ENCODE results near the gene MAGI2.

The MAGI2 gene

GRCh38 chr7:78168865-78169264 lies 1284.6 kb downstream of the MAGI2 start:
- no peak for DNase-seq (ENCODE audit: low read depth in 4 of 4, low spot score in 1 of 4)

DNA sequence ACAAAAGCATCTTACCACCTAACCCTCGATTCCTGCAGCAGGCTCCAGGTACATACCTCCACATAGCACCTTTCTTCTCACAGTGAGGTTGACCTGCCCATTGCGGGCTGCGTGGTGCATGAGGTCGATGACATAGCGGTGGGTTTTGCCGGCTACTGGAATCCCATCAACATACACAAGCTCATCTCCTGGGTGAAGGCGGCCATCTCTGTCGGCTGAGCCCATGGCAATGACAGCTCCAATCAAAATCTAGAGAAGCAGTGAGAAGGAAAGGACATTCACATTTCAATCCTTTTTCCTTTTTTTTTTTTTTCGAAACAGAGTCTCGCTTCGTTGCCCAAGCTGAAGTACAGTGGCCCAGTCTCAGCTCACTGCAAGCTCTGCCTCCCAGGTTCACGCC lies 1285.6 kb downstream of the MAGI2 start:
- DNase-seq (ENCODE audit: low read depth in 4 of 4, low spot score in 1 of 4): no peak

- DNase-seq (ENCODE audit: low read depth in 4 of 4, low spot score in 1 of 4): no peak
Observed at GRCh38 chr7:78165854-78166253, 1287.6 kb downstream of the MAGI2 start.

- DNase-seq (ENCODE audit: low read depth in 4 of 4, low spot score in 1 of 4): no peak
Observed at GRCh38 chr7:78165454-78165853, 1288.0 kb downstream of the MAGI2 start.

DNA sequence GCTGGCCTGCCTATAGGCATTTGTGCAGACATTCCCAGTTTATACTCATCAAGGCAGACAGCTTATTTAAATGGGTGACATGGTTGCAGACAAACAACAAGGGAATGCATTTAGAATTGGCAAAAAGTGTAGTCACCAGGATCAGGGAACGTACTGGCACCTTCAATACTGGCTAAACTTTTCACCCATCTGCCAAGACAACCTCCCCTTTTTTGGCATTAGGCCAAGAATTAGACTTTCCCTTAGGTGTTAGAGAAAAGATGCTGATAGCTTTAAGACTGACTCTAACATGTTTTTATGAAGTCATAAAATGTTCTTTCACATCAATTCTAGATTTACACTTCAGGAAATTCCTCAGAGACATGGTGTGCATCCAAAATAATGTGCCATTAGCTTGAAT lies 1289.0 kb downstream of the MAGI2 start:
- no peak for DNase-seq (ENCODE audit: low read depth in 4 of 4, low spot score in 1 of 4)

DNA sequence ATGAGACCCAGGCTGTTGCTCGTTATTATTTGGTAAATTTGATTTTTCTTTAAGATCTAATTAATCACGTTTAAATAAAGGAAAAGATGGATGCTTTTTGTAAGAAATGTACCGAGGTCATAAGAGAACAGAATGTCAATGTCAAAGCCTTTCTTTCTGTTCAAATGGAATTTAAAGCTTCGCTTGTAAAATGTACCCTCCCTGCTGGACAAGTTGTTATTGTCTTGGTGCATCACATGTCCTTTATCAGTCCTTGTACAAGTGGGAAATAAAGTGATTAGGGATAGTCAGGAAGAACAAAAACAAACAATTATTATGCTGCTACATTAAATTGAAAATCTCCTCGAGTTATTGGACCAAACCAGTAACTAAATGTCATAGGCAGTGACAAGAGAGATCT lies 1291.7 kb downstream of the MAGI2 start:
- DNase-seq (ENCODE audit: low read depth in 4 of 4, low spot score in 1 of 4): no peak

GRCh38 chr7:78159545-78159944 lies 1293.9 kb downstream of the MAGI2 start:
- DNase-seq (ENCODE audit: low read depth in 4 of 4, low spot score in 1 of 4): no peak

- DNase-seq (ENCODE audit: low read depth in 4 of 4, low spot score in 1 of 4): no peak
Observed at GRCh38 chr7:78153285-78153684, 1300.2 kb downstream of the MAGI2 start.

DNA sequence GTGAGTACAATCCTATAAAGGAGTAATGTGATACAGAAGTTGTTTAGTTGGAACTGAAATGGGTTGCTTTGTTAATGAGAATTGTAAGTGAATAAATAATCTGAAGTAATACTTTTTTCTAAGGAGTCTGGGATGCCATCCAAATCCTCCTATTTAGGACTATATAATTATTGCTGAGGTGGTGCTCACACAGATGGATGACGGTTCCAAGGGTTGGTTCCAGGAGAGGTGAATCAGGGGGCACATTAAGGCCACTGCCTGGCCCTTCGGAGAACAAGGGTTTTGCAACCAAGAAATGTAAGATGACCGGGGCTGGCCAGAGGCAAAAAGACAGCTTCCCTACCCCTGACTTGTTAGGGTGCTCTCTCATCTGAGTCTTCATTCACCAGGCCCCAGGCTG lies 1302.2 kb downstream of the MAGI2 start:
- DNase-seq (ENCODE audit: low read depth in 4 of 4, low spot score in 1 of 4): no peak

GRCh38 chr7:78149787-78150186 lies 1303.7 kb downstream of the MAGI2 start:
- DNase-seq (ENCODE audit: low read depth in 4 of 4, low spot score in 1 of 4): no peak

- DNase-seq (ENCODE audit: low read depth in 4 of 4, low spot score in 1 of 4): no peak
Observed at GRCh38 chr7:78148166-78148894, 1305.1 kb downstream of the MAGI2 start.

DNA sequence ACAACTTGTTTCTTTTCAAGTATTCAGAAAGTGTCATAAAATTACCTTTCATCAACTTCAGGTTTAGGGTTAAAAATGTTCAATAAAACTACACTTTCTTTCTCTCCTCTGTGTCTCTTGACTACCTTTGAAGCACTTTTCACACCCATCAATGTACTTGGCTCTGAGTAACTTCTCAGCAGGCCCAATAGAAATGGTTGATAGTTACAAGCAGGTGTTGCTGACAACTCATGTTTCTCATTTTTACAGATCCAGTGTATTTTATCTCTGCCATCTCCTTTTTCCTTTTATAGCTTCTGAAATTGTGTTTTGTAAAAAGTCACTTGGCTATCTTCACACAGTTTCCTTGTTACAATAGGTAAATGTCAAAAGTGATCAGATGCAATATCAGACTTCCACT lies 1306.9 kb downstream of the MAGI2 start:
- DNase-seq (ENCODE audit: low read depth in 4 of 4, low spot score in 1 of 4): no peak

GRCh38 chr7:78143661-78144060 lies 1309.8 kb downstream of the MAGI2 start:
- DNase-seq (ENCODE audit: low read depth in 4 of 4, low spot score in 1 of 4): no peak

DNA sequence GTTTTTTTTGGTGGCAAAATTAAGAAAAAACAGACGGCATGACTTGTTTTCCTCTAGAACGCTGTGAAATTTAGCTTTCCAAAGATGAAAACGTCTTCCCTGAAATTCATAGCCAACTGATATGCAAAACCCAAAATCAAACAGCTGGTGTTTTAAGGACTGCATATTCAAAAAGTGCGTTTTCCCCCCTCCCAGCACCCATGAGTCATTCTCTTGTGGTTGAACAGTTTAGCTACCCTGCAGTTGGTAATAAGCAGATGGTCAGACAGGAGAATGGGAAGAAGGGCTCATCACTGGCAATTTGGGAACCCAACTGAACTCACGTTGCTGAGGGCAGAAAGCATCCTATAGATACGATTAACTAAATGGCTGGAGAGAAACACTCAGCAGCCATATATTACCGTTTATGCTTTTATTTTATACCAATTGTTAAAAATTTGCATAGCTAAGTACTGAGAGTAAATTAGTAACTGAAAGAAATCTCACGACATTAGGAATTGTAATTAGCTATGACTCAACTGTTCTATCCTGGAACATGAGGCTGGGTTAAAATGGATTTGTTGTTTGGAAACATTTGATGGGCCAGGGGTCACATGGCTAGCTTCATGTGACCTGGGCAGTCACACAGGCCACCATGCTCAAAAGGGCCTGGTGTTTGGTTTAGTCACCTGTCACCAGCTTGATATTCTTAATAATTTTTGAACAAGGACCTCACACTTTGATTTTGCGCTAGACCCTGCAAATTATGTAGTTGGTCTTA lies 1311.8 kb downstream of the MAGI2 start:
- DNase-seq (ENCODE audit: low read depth in 4 of 4, low spot score in 1 of 4): no peak

DNA sequence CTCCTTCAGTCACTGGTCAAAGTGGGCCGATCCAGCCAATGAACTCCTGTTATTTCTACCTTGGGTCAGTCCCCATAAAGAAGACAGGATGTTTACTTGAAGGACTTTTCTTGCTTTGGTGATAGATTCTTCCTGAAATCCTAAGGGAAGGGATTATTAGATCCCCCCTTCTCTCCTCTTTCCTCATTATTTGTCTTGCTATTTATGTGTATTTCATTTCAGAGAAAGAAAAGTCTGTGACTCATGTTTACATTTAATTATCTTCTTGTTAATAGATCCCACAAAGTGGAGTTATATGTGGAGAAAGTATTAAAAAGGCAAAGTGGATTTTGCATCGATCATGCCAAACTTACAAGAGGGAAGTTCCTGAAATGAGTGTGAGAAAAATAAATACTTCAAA lies 1313.4 kb downstream of the MAGI2 start:
- DNase-seq (ENCODE audit: low read depth in 4 of 4, low spot score in 1 of 4): no peak

- no peak for DNase-seq (ENCODE audit: low read depth in 4 of 4, low spot score in 1 of 4)
Observed at GRCh38 chr7:78139335-78139734, 1314.1 kb downstream of the MAGI2 start.

GRCh38 chr7:78134774-78135173 lies 1318.7 kb downstream of the MAGI2 start:
- DNase-seq (ENCODE audit: low read depth in 4 of 4, low spot score in 1 of 4): no peak

GRCh38 chr7:78134256-78134655 lies 1319.2 kb downstream of the MAGI2 start:
- no peak for DNase-seq (ENCODE audit: low read depth in 4 of 4, low spot score in 1 of 4)

GRCh38 chr7:78130446-78131215 lies 1322.8 kb downstream of the MAGI2 start:
- DNase-seq (ENCODE audit: low read depth in 4 of 4, low spot score in 1 of 4): no peak

GRCh38 chr7:78129865-78130264 lies 1323.6 kb downstream of the MAGI2 start:
- DNase-seq (ENCODE audit: low read depth in 4 of 4, low spot score in 1 of 4): no peak

DNA sequence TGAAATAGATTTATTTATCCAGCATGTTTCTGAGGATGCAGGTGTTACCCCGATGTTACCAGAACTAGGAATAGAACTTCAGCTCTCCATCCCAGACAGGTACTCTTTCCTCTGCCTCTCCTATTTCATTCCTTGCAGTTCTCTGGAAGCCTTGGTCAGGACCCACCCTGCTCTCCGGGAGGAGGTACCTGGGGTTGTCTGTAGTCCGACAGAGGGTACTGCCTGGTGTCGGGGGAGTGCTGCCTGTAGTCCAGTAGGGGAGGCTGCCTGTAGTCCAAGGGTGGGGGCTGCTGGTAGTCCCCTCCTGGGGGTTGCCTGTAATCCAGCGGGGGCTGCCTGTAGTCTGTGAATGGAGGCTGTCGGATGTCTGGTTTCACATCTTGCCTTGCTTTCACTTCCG lies 1326.5 kb downstream of the MAGI2 start:
- DNase-seq (ENCODE audit: low read depth in 4 of 4, low spot score in 1 of 4): no peak

DNA sequence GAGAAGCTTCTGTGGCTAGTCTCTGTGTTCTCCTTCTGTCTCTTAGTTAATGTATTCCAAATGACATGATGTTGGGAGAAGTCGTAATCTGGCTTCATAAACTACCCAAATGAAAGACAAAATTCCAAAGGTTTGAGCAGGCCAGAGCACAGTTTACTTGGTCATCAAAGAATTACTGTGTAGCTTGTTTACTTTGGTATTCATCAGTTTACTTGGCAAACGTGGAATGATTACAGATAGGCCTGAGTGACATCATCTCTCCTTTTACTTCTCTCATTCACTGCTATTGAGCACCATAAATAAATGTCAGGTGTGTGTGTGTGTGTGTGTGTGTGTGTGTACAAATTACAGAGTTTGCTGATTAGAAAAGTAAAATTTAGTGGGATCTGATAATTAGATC lies 1327.6 kb downstream of the MAGI2 start:
- no peak for DNase-seq (ENCODE audit: low read depth in 4 of 4, low spot score in 1 of 4)
